ENCODE results near the gene PRF1. TPM values are rescaled to one million over a fixed set of nuclear protein-coding genes. Genes with fewer than 3 reads are reported as not detected.

The PRF1 gene
- total RNA-seq, 1 experiment from 2014 or later: 6.4 TPM

DNA sequence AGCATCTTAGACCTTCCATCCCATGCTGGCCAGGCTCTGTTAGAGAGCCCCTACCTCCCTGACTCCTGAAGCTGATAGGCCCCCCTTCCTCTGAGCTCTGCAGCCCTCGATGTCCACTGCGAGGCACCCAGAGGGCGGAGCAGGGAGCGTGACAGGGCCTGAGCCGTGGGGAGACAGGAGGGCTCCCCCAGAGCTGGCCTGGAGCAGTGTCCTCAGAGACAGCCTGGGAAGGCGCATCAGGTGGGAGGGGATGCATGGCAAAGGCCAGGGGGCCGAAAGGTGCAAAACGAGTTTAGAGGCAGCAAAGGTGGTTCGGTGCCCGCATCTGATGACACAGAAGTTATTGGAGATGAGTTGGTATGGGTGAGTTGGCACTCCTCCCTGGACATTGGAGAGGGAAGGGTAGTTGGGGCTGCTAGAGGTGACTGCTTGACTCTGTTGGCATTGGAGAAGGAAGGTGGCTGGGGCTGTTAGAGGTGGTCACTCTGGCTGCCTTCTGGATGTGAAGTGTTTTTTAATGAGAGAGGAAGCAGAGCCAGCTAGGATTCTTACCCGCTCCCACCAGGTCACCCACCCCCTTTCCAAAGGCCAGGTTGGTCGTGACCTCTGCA is 53.1 kb downstream of the PRF1 start (continued):
- TF ChIP-seq, protein P1, sequence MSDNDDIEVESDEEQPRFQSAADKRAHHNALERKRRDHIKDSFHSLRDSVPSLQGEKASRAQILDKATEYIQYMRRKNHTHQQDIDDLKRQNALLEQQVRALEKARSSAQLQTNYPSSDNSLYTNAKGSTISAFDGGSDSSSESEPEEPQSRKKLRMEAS (IDR thresholded peaks at IDR 0.05): no peak
- TF ChIP-seq, protein P2, sequence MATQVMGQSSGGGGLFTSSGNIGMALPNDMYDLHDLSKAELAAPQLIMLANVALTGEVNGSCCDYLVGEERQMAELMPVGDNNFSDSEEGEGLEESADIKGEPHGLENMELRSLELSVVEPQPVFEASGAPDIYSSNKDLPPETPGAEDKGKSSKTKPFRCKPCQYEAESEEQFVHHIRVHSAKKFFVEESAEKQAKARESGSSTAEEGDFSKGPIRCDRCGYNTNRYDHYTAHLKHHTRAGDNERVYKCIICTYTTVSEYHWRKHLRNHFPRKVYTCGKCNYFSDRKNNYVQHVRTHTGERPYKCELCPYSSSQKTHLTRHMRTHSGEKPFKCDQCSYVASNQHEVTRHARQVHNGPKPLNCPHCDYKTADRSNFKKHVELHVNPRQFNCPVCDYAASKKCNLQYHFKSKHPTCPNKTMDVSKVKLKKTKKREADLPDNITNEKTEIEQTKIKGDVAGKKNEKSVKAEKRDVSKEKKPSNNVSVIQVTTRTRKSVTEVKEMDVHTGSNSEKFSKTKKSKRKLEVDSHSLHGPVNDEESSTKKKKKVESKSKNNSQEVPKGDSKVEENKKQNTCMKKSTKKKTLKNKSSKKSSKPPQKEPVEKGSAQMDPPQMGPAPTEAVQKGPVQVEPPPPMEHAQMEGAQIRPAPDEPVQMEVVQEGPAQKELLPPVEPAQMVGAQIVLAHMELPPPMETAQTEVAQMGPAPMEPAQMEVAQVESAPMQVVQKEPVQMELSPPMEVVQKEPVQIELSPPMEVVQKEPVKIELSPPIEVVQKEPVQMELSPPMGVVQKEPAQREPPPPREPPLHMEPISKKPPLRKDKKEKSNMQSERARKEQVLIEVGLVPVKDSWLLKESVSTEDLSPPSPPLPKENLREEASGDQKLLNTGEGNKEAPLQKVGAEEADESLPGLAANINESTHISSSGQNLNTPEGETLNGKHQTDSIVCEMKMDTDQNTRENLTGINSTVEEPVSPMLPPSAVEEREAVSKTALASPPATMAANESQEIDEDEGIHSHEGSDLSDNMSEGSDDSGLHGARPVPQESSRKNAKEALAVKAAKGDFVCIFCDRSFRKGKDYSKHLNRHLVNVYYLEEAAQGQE (IDR thresholded peaks at IDR 0.05; ENCODE audit: low read depth): no peak
- TF ChIP-seq FOSL1 (IDR thresholded peaks at IDR 0.05; ENCODE audit: low read depth): no peak

Other genes with a start within 250 kb of the PRF1 start
- 19.5 TPM for gene LRRC20, start 220.1 kb downstream of the PRF1 start, total RNA-seq (2021; ENCODE audit: unreplicated experiment)
- gene EIF4EBP2, start 198.6 kb downstream of the PRF1 start, total RNA-seq (2021; ENCODE audit: unreplicated experiment): 36.7 TPM
- 0.30 TPM for gene NODAL, start 161.1 kb downstream of the PRF1 start, total RNA-seq (2021; ENCODE audit: unreplicated experiment)
- gene PALD1, start 124.0 kb downstream of the PRF1 start, total RNA-seq (2021; ENCODE audit: unreplicated experiment): 33.1 TPM
- gene ADAMTS14, start 69.8 kb upstream of the PRF1 start, total RNA-seq (2021; ENCODE audit: unreplicated experiment): 13.2 TPM
- not detected for gene TBATA, start 182.6 kb upstream of the PRF1 start, total RNA-seq (2021; ENCODE audit: unreplicated experiment)
- 69.4 TPM for gene SGPL1, start 213.2 kb upstream of the PRF1 start, total RNA-seq (2021; ENCODE audit: unreplicated experiment)